Type B pancreatic cell (in vitro differentiated cells): ENCODE data around the gene KIAA0232. TPM values are rescaled to one million over a fixed set of nuclear protein-coding genes. Genes with fewer than 3 reads are reported as not detected.

Experiments used
- DNase-seq: peaks from one replicate; pipeline ENCODE4 v3.0.0; 2021; ENCODE audit warnings: mixed read lengths; ENCODE audit not compliant: unreplicated experiment; ENCODE audit errors: extremely low spot score
- H3K27ac Mint-ChIP-seq: 2 replicates; pipeline ENCODE4 v1.8.0; 2021; ENCODE audit warnings: mild to moderate bottlenecking, mixed read lengths
- H3K27me3 Mint-ChIP-seq: 2 replicates; pipeline ENCODE4 v1.8.0; 2021; ENCODE audit warnings: mixed read lengths
- H3K36me3 Mint-ChIP-seq: 2 replicates; pipeline ENCODE4 v1.8.0; 2021; ENCODE audit warnings: mixed read lengths
- H3K4me1 Mint-ChIP-seq: one replicate; pipeline ENCODE4 v1.8.0; 2021; ENCODE audit warnings: mixed read lengths; ENCODE audit not compliant: unreplicated experiment
- H3K4me3 Mint-ChIP-seq: 2 replicates; pipeline ENCODE4 v1.8.0; 2021; ENCODE audit warnings: mild to moderate bottlenecking, mixed read lengths
- H3K9me3 Mint-ChIP-seq: 2 replicates; pipeline ENCODE4 v1.8.0; 2021; ENCODE audit warnings: mixed read lengths
- total RNA-seq: library from RNA; stranded (reverse); gene quantifications from 2 replicates; pipeline ENCODE4 v1.2.1, GENCODE V29; 2021; ENCODE audit warnings: low replicate concordance
- TF ChIP-seq, protein P1 (sequence below): fragments of 200-600 bp; sonication (generic); conservative IDR thresholded peaks from 2 replicates; pipeline ENCODE4 v1.5.0; 2021; ENCODE audit warnings: antibody characterized with exemption, mild to moderate bottlenecking

Gene KIAA0232
- total RNA-seq, 1 donor from 2014 or later, result 35.9 TPM

DNA sequence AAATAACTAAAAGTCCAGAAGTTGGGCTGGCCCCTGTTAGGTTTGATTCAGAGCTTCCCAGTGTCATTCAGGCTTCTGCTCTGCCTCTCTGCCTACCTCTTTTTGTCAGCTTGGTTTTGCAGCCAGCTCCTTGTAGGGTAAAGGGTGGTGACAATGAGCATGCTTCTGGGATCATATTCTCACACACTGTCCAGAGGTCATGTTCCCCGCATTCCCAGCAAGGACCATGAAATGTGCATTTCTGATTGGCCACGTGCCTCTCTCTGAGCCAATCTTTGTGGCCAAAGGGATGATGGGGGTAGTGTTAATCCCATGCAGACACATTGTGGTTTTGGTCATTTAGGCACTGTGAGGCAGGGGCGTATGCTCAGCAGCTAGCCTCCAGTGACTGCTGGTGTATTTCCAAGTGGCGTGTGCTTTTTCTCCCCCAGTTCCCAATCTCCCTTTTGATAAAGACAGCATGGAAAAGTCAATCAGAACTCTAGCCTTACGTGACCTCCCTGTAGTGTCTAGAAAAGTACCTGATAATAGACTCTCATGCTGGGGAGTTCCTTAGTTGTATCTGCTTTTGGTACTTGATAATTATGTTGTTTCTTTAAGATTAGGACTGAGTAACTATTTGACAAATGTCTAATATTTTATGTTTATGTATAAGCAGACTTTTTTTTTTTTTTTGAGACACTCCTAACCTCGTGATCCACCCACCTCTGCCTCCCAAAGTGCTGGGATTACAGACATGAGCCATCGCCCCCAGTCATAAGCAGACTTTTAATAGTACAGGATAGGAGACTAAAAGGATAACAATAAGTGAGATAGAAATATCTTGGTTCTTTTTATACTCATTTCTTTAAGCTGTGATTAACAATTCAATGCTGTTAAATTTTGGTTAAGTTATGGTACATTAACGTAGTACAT is 57.8 kb downstream of the KIAA0232 start:
- TF ChIP-seq, protein P1, sequence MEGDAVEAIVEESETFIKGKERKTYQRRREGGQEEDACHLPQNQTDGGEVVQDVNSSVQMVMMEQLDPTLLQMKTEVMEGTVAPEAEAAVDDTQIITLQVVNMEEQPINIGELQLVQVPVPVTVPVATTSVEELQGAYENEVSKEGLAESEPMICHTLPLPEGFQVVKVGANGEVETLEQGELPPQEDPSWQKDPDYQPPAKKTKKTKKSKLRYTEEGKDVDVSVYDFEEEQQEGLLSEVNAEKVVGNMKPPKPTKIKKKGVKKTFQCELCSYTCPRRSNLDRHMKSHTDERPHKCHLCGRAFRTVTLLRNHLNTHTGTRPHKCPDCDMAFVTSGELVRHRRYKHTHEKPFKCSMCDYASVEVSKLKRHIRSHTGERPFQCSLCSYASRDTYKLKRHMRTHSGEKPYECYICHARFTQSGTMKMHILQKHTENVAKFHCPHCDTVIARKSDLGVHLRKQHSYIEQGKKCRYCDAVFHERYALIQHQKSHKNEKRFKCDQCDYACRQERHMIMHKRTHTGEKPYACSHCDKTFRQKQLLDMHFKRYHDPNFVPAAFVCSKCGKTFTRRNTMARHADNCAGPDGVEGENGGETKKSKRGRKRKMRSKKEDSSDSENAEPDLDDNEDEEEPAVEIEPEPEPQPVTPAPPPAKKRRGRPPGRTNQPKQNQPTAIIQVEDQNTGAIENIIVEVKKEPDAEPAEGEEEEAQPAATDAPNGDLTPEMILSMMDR, result no peak
- Mint-ChIP-seq H3K27ac (peak overlapping the region; percentile 74), H3K4me1 (peaks cover 15% of the 10 kb centered on the region), H3K9me3 (no peaks in the 10 kb centered on the region), H3K4me3 (peak overlapping the region; percentile 68), H3K27me3 (no peaks in the 10 kb centered on the region), H3K36me3 (peaks cover 22% of the 10 kb centered on the region)
- DNase-seq, result no peak

DNA sequence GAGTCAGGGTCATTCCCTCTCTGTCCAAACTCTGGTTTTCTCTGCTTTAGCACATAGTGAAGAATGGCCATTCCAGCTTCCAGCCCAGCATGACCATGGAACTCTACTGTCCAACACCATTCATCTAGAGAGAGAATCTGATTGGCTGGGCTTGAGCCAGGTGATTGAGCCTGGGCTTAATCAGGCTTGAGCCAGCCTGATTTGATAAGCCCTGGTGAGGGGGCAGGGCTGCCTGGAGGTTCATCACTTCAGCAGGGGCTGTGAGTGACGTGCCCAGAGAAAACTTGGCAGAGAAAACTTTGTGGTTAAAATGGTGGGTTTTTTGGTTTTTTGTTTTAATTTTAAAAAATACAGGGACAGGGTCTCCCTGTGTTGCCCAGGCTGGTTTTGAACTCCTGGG is 62.5 kb downstream of the KIAA0232 start:
- Mint-ChIP-seq H3K4me1 (peaks cover 6% of the 10 kb centered on the region), H3K4me3 (no peak overlapping the region), H3K9me3 (no peaks in the 10 kb centered on the region), H3K27ac (peak overlapping the region; percentile 29), H3K27me3 (no peaks in the 10 kb centered on the region), H3K36me3 (peaks cover 18% of the 10 kb centered on the region)
- TF ChIP-seq, protein P1, result no peak
- DNase-seq, result no peak

DNA sequence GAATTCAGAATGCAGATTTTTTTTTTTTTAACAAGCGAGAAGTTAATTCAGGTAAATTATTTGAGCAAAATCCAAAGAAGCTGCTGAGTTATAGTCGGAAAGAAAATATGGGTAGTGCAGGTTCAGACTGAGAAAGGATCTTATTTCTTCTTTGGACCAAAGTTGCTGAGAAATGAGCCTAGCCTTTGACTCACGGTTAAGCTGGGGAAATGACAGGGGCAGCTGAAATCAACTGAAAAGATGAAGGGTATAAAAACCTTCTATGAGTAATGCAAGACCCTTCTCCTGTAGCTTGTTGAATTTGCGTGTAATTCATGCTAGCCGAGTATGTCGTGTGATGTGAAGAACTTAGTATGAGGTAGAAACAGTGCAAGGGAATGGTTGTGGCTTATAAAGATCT is 63.0 kb downstream of the KIAA0232 start:
- H3K27me3 Mint-ChIP-seq, result no peaks in the 10 kb centered on the region
- TF ChIP-seq, protein P1, result no peak
- no peak for DNase-seq
- H3K4me1 Mint-ChIP-seq, result peaks cover under 1% of the 10 kb centered on the region
- no peak overlapping the region for H3K4me3 Mint-ChIP-seq
- H3K27ac Mint-ChIP-seq, result no peak overlapping the region
- no peaks in the 10 kb centered on the region for H3K9me3 Mint-ChIP-seq
- H3K36me3 Mint-ChIP-seq, result peaks cover 19% of the 10 kb centered on the region

DNA sequence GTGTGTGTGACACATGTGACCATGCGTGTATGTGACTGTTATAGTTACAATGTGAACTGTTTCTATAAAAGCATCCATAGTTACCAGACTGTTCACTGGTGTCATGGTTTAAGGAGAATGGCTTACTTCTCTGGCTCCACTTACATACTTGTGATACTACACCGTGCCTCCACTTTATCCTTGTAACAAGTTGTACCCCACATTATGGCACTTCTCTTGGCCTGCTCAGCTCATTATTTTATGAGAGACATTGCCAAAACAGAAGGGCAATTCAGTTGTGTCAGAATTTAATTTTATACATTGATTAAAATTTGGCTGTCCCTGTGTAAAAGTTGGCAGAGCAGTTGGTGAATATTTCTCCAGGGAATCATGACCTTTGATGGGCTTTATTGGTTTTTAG is 64.7 kb downstream of the KIAA0232 start:
- Mint-ChIP-seq H3K27ac (no peak overlapping the region), H3K4me1 (no peaks in the 10 kb centered on the region), H3K36me3 (peaks cover 28% of the 10 kb centered on the region), H3K4me3 (no peak overlapping the region), H3K9me3 (no peaks in the 10 kb centered on the region), H3K27me3 (no peaks in the 10 kb centered on the region)
- no peak for DNase-seq
- TF ChIP-seq, protein P1, result no peak

DNA sequence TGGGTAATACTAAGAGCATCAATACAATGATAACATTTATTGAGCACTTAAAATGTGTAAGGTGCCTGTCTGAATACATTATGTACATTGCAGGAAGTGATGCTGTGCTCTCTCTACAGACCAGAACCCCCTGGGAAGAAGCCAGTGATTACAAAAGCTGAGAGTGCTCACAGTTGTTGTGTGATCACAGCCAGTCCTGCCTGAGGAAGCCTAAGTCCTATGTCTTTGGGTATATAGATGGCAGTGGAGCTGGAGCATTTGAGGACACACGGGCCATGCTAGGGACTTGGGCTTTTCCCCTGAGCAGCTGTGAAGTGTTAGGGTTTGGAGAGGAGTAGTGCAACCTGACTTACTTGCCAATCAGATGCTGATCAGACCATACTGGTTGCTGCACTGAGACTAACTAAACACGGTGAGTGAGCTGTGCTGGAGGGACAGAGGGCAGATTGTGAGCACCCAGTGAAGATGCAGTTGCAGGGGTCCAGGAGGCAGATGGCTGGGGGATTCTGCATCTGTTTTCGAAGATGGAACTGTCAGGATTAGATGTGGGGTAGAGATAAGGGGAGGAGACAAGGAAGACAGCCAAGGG is 66.3 kb downstream of the KIAA0232 start:
- Mint-ChIP-seq H3K36me3 (peaks cover 42% of the 10 kb centered on the region), H3K27me3 (no peaks in the 10 kb centered on the region), H3K4me1 (no peaks in the 10 kb centered on the region), H3K4me3 (no peak overlapping the region), H3K9me3 (no peaks in the 10 kb centered on the region), H3K27ac (no peak overlapping the region)
- no peak for DNase-seq
- TF ChIP-seq, protein P1, result no peak
